ENCODE data around the gene ZNF98. TPM values are rescaled to one million over a fixed set of nuclear protein-coding genes. Genes with fewer than 3 reads are reported as not detected.

Gene ZNF98
- total and polyA plus RNA-seq, 2 of the 8 experiments (the other 6 are each of a cell fraction or from before 2014, with no cell fraction given), result not detected

- Histone ChIP-seq H2BK120ac (replicated peaks; ENCODE audit: low read depth, low read length) (no peak overlapping the region), H3K27ac (ENCODE audit: low read depth, low read length) (no peak overlapping the region), H3K9me3 (ENCODE audit: insufficient read depth in 2 of 2, low read depth in 1 of 2, low read length in 1 of 2) (peaks cover 37 to 74% of the 10 kb centered on the region in 2 experiments), H3K4ac (replicated peaks; ENCODE audit: insufficient read length, low read depth, low read length) (no peak overlapping the region), H2BK12ac (ENCODE audit: low read depth, low read length) (no peak overlapping the region), H3K4me1 (replicated peaks in 1 of 4; ENCODE audit: control insufficient read depth in 3 of 4, insufficient read depth in 4 of 4, low read length in 3 of 4) (no peaks in the 10 kb centered on the region), H3K23ac (ENCODE audit: insufficient read length) (no peak overlapping the region), H4K8ac (ENCODE audit: extremely low read depth, insufficient read depth, low read length) (no peak overlapping the region), H2BK15ac (ENCODE audit: low read length) (no peak overlapping the region), H2AK5ac (ENCODE audit: low read depth, low read length) (no peak overlapping the region), H3K79me2 (ENCODE audit: control insufficient read depth in 1 of 2, insufficient read depth in 2 of 2, low read length in 2 of 2) (no peaks in the 10 kb centered on the region), H2BK5ac (ENCODE audit: low read depth, low read length) (no peak overlapping the region), H2BK20ac (ENCODE audit: low read length) (no peak overlapping the region), H3K18ac (ENCODE audit: extremely low read depth, low read length) (no peak overlapping the region), H3K14ac (ENCODE audit: insufficient read length) (no peak overlapping the region), H4K20me1 (replicated peaks in 1 of 2; ENCODE audit: control insufficient read depth in 1 of 2, insufficient read depth in 2 of 2, low read length in 2 of 2) (no peaks in the 10 kb centered on the region), H3K4me3 (ENCODE audit: extremely low read depth in 1 of 4, insufficient read depth in 2 of 4, low read depth in 3 of 4, low read length in 4 of 4) (no peak overlapping the region), H3K27me3 (replicated peaks in 1 of 4; ENCODE audit: control insufficient read depth in 3 of 4, extremely low read depth in 1 of 4, insufficient read depth in 3 of 4, low read length in 3 of 4) (no peaks in the 10 kb centered on the region), H3K4me2 (ENCODE audit: insufficient read depth in 1 of 2, low read depth in 2 of 2, low read length in 2 of 2) (no peak overlapping the region), H3K9ac (replicated peaks in 1 of 4; ENCODE audit: extremely low read depth in 1 of 4, low read depth in 3 of 4, low read length in 3 of 4) (no peak overlapping the region), H4K91ac (replicated peaks; ENCODE audit: insufficient read length, low read length) (no peak overlapping the region), H3K23me2 (ENCODE audit: low read depth, low read length) (no peaks in the 10 kb centered on the region), H3K36me3 (ENCODE audit: control insufficient read depth in 2 of 4, insufficient read depth in 4 of 4, low read length in 3 of 4) (peaks cover 0 to 3% (median 0%) of the 10 kb centered on the region in 4 experiments; a peak in 1 of 8 replicates), H3K79me1 (ENCODE audit: low read depth, low read length) (no peaks in the 10 kb centered on the region), H3K56ac (replicated peaks; ENCODE audit: insufficient read length, low read depth, low read length) (no peak overlapping the region), H4K5ac (ENCODE audit: insufficient read length, low read depth, low read length) (no peak overlapping the region), H2AFZ (ENCODE audit: low read length) (no peak overlapping the region)
- POLR2A ChIA-PET (ENCODE audit: partially characterized antibody), result no interaction called here
- WGBS, 2 experiments (ENCODE audit: extremely low coverage in 1 of 2, insufficient coverage in 1 of 2, insufficient read length in 1 of 2, insufficient replicate concordance in 2 of 2, low coverage in 1 of 2, low lambda C conversion rate in 2 of 2, missing lambda C conversion rate in 1 of 2), result 90% methylated on average over 30 of the region's 60 CpGs; no CpG with 5 or more reads in 1 of the 2 experiments
- CTCF ChIA-PET (ENCODE audit: partially characterized antibody), result no interaction called here
- FAIRE-seq, result no peak
- no peak for TF ChIP-seq CTBP2 (IDR thresholded peaks at IDR 0.05; ENCODE audit: borderline replicate concordance, insufficient read depth, insufficient read length, low read length)
- TF ChIP-seq SIX5 (IDR thresholded peaks at IDR 0.05; ENCODE audit: low read depth, low read length), result no peak
- TF ChIP-seq SP4 (IDR thresholded peaks at IDR 0.05; ENCODE audit: low read length), result no peak
- no peak for TF ChIP-seq TCF12 (IDR thresholded peaks at IDR 0.05; ENCODE audit: low read depth, low read length)
- no peak for TF ChIP-seq HDAC2 (IDR thresholded peaks at IDR 0.05; ENCODE audit: borderline replicate concordance in 1 of 2, low read depth in 2 of 2, low read length in 2 of 2)
- TF ChIP-seq GABPA (IDR thresholded peaks at IDR 0.05; ENCODE audit: borderline replicate concordance, insufficient read depth, low read length), result no peak
- DNase-seq (ENCODE audit: low read depth in 1 of 2, low spot score in 2 of 2), result no peak
These were observed 6.1 kb upstream of the ZNF98 start for GRCh38 chr19:22427960-22428913.

Data from H1 (cell line).